T-helper 9 cell (primary cell): Measurements from ENCODE around the gene LGALS14.

Source experiments
- DNase-seq: peaks from one replicate; pipeline ENCODE4 v3.0.0-alpha.2; 2020

Gene LGALS14

DNA sequence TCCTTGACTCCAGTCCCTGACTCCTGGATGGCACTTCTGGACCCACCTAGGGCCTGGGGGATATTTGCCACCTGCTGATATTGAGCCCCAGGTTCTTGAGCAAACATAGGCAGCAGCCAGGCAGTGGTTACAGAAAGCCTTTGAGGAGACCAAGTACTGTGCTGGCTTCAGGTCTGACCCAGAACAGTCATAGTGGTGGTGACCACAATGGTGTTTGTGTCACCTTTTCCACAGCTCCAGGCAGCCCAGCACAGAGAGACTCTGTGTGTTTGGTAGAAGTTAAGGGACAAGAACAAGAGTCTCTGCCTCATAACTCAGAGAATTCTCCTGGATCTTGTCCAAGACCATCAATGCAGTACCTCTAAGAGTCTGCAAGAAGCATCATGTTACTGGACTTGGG, 48.1 kb downstream of the LGALS14 start:
- no peak for DNase-seq

DNA sequence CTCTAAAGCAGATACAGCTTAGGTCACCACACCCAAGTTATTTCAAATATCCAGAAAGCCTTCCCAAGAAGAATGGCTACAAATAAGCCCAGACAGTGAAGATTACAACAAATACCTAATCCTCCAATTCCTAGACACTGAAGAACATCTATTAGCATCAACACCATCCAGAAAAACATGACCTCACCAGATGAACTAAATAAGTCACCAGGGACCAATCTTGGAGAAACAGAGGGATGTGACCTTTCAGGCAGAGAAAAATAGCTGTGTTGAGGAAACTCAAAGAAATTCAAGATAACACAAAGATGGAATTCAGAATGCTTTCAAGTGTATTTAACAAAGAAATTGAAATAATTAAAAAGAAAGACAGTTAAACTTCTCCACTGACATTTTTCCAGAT, 48.5 kb downstream of the LGALS14 start:
- DNase-seq = no peak

DNA sequence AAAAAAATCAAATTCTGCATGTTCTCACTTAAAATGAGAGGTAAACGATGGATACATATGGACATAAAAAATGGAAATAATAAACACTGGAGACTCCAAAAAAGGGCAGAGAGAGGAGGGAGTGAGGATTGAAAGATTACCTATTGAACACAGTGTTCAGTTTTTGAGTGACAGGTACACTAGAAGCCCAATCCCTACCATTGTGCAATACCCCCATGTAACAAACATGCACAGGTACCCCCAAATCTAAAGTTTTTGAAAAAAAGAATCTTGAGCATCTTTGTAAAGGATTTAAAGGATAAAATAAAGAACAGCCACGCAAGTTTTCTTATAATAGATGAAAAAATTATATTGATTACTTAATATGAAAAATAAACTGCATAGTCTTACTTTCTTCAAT, 50.3 kb downstream of the LGALS14 start:
- DNase-seq = no peak

DNA sequence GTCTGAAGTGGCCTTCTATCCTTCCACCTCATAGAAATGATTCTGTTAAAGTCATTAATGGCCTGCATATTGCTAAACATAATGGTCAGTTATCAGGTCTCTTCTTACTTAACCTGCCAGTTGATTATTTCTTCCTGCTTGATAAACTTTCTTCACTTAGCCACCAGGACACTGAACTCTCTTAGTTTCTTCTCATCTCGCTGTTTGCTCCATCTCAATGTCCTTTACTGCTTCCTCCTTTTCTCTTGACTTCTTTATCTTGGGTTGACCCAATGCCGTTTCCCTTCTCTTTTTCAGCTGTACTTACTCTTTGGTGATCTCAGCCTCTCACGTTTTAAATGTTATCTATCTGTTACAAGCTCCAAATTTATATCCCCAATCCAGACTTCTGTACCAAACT, 50.7 kb downstream of the LGALS14 start:
- DNase-seq = no peak
